Activated gamma-delta T cell (primary cell): ENCODE measurements around the gene PTGER1.
A peak's percentile ranks its signal among the peaks of the same experiment; 100 is the strongest.
"Not testable (repeated sequence)": the region's sequence is repeated elsewhere in the genome, so short reads cannot be mapped to it uniquely, and the experiment has no call there.

ENCODE experiments used
- DNase-seq: peaks from one replicate; lab custom pipeline; 2025; lab: John Stamatoyannopoulos, UW

The PTGER1 gene

GRCh38 chr19:14473978-14474578 lies 1.1 kb downstream of the PTGER1 start:
- no peak for DNase-seq

- DNase-seq: no peak
Measured at GRCh38 chr19:14473073-14473977, 1.8 kb downstream of the PTGER1 start.

GRCh38 chr19:14472202-14472938 lies 2.8 kb downstream of the PTGER1 start:
- DNase-seq: peak; percentile 51

GRCh38 chr19:14471436-14472187 lies 3.5 kb downstream of the PTGER1 start:
- DNase-seq: no peak

GRCh38 chr19:14470031-14470876 lies 4.9 kb downstream of the PTGER1 start:
- DNase-seq: no peak

GRCh38 chr19:14467816-14468215 lies 7.3 kb downstream of the PTGER1 start:
- DNase-seq: no peak

- DNase-seq: no peak
Measured at GRCh38 chr19:14467391-14467790, 7.8 kb downstream of the PTGER1 start.

GRCh38 chr19:14463747-14464146 lies 11.4 kb downstream of the PTGER1 start:
- DNase-seq: no peak

- not testable (repeated sequence) for DNase-seq
Measured at GRCh38 chr19:14462401-14462800, 12.8 kb downstream of the PTGER1 start.

- DNase-seq: no peak
Measured at GRCh38 chr19:14460935-14461334, 14.2 kb downstream of the PTGER1 start.

- DNase-seq: no peak
Measured at GRCh38 chr19:14459703-14460102, 15.5 kb downstream of the PTGER1 start.

- not testable (repeated sequence) for DNase-seq
Measured at GRCh38 chr19:14452303-14452702, 22.9 kb downstream of the PTGER1 start.

- no peak for DNase-seq
Measured at GRCh38 chr19:14450876-14451275, 24.3 kb downstream of the PTGER1 start.

- DNase-seq: no peak
Measured at GRCh38 chr19:14450168-14450874, 24.8 kb downstream of the PTGER1 start.

GRCh38 chr19:14449321-14449720 lies 25.8 kb downstream of the PTGER1 start:
- no peak for DNase-seq

- no peak for DNase-seq
Measured at GRCh38 chr19:14446336-14447036, 28.7 kb downstream of the PTGER1 start.

- DNase-seq: no peak
Measured at GRCh38 chr19:14443632-14444216, 31.4 kb downstream of the PTGER1 start.

GRCh38 chr19:14442891-14443631 lies 32.1 kb downstream of the PTGER1 start:
- DNase-seq: no peak
